ENCODE data around the gene THAP8. TPM values are rescaled to one million over a fixed set of nuclear protein-coding genes. Genes with fewer than 3 reads are reported as not detected.

The THAP8 gene
- total and polyA plus RNA-seq, 10 of the 15 experiments (the other 5 are each of a cell fraction or from before 2014, with no cell fraction given), result 0.24 to 4.4 (median 2.6) TPM

- 90% methylated on average over 17 of the region's 19 CpGs for WGBS (ENCODE audit: insufficient coverage, insufficient replicate concordance, low lambda C conversion rate, missing lambda C conversion rate)
- Histone ChIP-seq H4K20me1 (ENCODE audit: control insufficient read depth, insufficient read depth) (no peaks in the 10 kb centered on the region), H3K4me2 (ENCODE audit: control insufficient read depth, insufficient read depth) (peak within 1 kb of the TSS; percentile 66; the same call in 1 of the 2 replicates), H3K27me3 (replicated peaks in 1 of 2; ENCODE audit: control insufficient read depth in 2 of 2, insufficient read depth in 2 of 2, low read length in 1 of 2) (no peaks in the 10 kb centered on the region), H3K9ac (ENCODE audit: control insufficient read depth, insufficient read depth, low read length) (no peak within 1 kb of the TSS; the same call in 1 of the 2 replicates), H3K4me3 (peak within 1 kb of the TSS; percentile 47; the same call in 1 of the 2 replicates), H3K27ac (ENCODE audit: control insufficient read depth, insufficient read depth) (no peak within 1 kb of the TSS), H3K9me3 (replicated peaks; ENCODE audit: control insufficient read depth, insufficient read depth, low read length) (no peaks in the 10 kb centered on the region), H3K36me3 (ENCODE audit: control insufficient read depth in 2 of 2, insufficient read depth in 2 of 2, low read length in 1 of 2) (no peaks in the 10 kb centered on the region), H3K4me1 (ENCODE audit: control insufficient read depth, insufficient read depth, low read length) (no peaks in the 10 kb centered on the region; the same call in 1 of the 2 replicates), H3K79me2 (ENCODE audit: control insufficient read depth, insufficient read depth, low read length) (peaks cover 5% of the 10 kb centered on the region), H2AFZ (ENCODE audit: control insufficient read depth, low read depth, low read length) (no peak within 1 kb of the TSS)
- in situ Hi-C loops (cut with MboI) (no loop called here), intact Hi-C loops (cut with micrococcal nuclease; ENCODE audit: unreplicated experiment) (no loop called here)
- BruUV-seq (replicated peaks), result no TSS peak
- ATAC-seq, result no peak
- CTCF ChIA-PET, result interaction anchor here (1.7 kb wide), 1 partner anchor 11 kb away, joined by 6 read pairs; no protein-coding TSS in a partner anchor
- SMC1A ChIA-PET (ENCODE audit: uncharacterized antibody, unreplicated experiment), result interaction anchor here (0.7 kb wide), 1 partner anchor 10 kb away, joined by 3 read pairs; no protein-coding TSS in a partner anchor
- RAD21 ChIA-PET (ENCODE audit: unreplicated experiment), result no interaction called here
- no peak for TF ChIP-seq RELB (IDR thresholded peaks at IDR 0.05; ENCODE audit: low read depth)
- no peak for TF ChIP-seq RB1 (IDR thresholded peaks at IDR 0.05; ENCODE audit: borderline replicate concordance)
- TF ChIP-seq NFYB (IDR thresholded peaks at IDR 0.05; ENCODE audit: insufficient read depth, low read depth, low read length), result no peak
- no peak for TF ChIP-seq EGR1 (IDR thresholded peaks at IDR 0.05; ENCODE audit: borderline replicate concordance in 1 of 2, low read depth in 2 of 2, low read length in 2 of 2)
- no peak for TF ChIP-seq NR2C2 (IDR thresholded peaks at IDR 0.05; ENCODE audit: borderline replicate concordance, control insufficient read depth, insufficient read length, low read depth)
- DNase-seq (ENCODE audit: low read depth, low spot score), result no peak
- no peak for FAIRE-seq
- POLR2A ChIA-PET, result interaction anchor here (1.5 kb wide), 1 partner anchor 12 kb away, joined by 5 read pairs; no protein-coding TSS in a partner anchor
These were observed 45.6 kb downstream of the THAP8 start, which contains the start of gene SYNE4 for GRCh38 chr19:36008336-36008978. Gene SYNE4 (minus strand): TSS chr19:36008813. CDS start chr19:36008681, 132 bp downstream.
